ENCODE data around the gene SMG6.

Gene SMG6

DNA sequence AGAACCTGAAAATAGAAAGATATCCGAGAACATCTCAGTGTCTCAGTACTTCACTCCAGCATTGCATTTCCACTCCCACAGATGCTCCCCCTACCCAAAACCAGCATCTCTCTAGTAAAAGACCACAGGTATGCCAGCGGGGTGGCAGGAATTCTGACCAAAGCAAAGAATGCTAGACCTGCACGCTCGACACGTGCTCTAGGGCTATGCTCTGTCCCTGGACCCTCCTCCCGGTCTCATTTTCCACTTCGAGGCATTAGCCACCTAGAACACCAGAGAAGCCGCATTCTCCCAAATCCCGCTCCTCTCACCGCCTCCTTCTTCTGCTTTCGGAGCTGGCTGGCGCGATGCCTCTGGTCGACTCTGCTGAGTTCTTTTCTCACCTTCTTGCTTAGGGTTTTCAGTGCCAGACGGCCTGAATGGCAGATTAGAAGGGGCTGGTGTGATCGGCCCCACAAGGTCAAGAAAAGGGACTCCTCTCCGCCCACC is 32.2 kb upstream of the SMG6 start:
- no peak overlapping the region for H2AFZ ChIP-seq (ENCODE audit: low read depth, low read length)
- no peaks in the 10 kb centered on the region for H4K20me1 ChIP-seq (ENCODE audit: insufficient read depth, low read length)
- no peaks in the 10 kb centered on the region for H3K27me3 ChIP-seq (ENCODE audit: low read depth, low read length)
- H3K9me3 ChIP-seq (ENCODE audit: insufficient read depth, low read length): no peaks in the 10 kb centered on the region
- H3K79me2 ChIP-seq (ENCODE audit: low read length): peaks cover 50% of the 10 kb centered on the region
- peak overlapping the region; percentile 82 for H3K9ac ChIP-seq (ENCODE audit: low read length)
- peaks cover 12% of the 10 kb centered on the region for H3K4me1 ChIP-seq (ENCODE audit: low read length)
- peak overlapping the region; percentile 93 for H3K4me2 ChIP-seq (ENCODE audit: low read length)
- H3K27ac ChIP-seq (ENCODE audit: low read length): peak overlapping the region; percentile 19; the same call in 1 of the 2 replicates
- H3K36me3 ChIP-seq (replicated peaks; ENCODE audit: low read depth, low read length): peaks cover 39% of the 10 kb centered on the region
- peak overlapping the region; percentile 91 for H3K4me3 ChIP-seq (ENCODE audit: low read length)
- TF ChIP-seq EZH2phosphoT487 (IDR thresholded peaks at IDR 0.05; ENCODE audit: low read depth) (no peak), CTCF (IDR thresholded peaks at IDR 0.05; ENCODE audit: low read depth, low read length) (no peak)

DNA sequence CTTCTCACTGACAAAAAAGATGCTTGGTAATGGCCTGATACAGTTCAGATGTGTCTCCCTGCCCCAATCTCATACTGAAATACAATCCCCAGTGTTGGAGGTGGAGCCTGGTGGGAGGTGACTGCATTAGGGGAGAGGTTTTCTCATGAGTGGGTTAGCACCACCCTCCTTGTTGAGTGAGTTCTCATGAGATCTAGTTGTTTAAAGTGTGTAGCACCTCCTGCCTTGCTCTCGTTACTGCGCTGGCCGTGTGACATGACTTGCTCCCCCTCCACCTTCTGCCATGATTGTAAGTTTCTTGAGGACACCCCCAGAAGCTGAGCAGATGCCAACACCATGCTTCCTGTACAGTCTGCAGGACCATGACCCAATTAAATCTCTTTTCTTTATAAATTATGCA is 27.7 kb upstream of the SMG6 start:
- Histone ChIP-seq H4K20me1 (ENCODE audit: insufficient read depth, low read length) (no peaks in the 10 kb centered on the region), H3K4me1 (ENCODE audit: low read length) (peaks cover 8% of the 10 kb centered on the region), H3K9me3 (ENCODE audit: insufficient read depth, low read length) (no peaks in the 10 kb centered on the region), H3K4me2 (ENCODE audit: low read length) (no peak overlapping the region), H3K27me3 (ENCODE audit: low read depth, low read length) (no peaks in the 10 kb centered on the region), H3K79me2 (ENCODE audit: low read length) (peaks cover 57% of the 10 kb centered on the region), H2AFZ (ENCODE audit: low read depth, low read length) (no peak overlapping the region), H3K9ac (ENCODE audit: low read length) (no peak overlapping the region), H3K4me3 (ENCODE audit: low read length) (no peak overlapping the region), H3K27ac (ENCODE audit: low read length) (no peak overlapping the region), H3K36me3 (replicated peaks; ENCODE audit: low read depth, low read length) (peaks cover 56% of the 10 kb centered on the region)
- no peak for TF ChIP-seq CTCF (IDR thresholded peaks at IDR 0.05; ENCODE audit: low read depth, low read length)
- no peak for TF ChIP-seq EZH2phosphoT487 (IDR thresholded peaks at IDR 0.05; ENCODE audit: low read depth)

DNA sequence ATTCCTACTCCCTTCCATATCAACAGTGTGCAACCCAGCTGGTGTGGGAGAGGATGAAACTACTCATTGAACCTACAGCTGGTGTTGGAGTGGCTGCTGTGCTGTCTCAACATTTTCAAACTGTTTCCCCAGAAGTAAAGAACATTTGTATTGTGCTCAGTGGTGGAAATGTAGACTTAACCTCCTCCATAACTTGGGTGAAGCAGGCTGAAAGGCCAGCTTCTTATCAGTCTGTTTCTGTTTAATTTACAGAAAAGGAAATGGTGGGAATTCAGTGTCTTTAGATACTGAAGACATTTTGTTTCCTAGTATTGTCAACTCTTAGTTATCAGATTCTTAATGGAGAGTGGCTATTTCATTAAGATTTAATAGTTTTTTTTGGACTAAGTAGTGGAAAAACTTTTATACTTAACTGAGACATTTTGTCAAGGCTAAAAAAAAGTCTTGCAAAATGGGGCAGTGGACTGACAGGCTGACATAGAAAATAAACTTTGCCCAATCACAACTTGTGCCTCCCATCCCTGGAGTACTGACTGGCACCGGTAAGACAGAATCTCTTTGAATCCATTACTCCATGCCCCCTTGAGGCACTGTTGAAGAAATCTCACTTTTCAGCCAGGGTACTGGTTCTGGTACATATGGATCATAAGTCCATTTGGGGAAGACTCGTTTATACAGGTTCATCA is 20.2 kb upstream of the SMG6 start:
- Histone ChIP-seq H3K9ac (ENCODE audit: low read length) (no peak overlapping the region), H3K4me2 (ENCODE audit: low read length) (no peak overlapping the region), H3K9me3 (ENCODE audit: insufficient read depth, low read length) (no peaks in the 10 kb centered on the region), H3K36me3 (replicated peaks; ENCODE audit: low read depth, low read length) (peaks cover 33% of the 10 kb centered on the region), H3K79me2 (ENCODE audit: low read length) (no peaks in the 10 kb centered on the region), H2AFZ (ENCODE audit: low read depth, low read length) (no peak overlapping the region), H3K27me3 (ENCODE audit: low read depth, low read length) (no peaks in the 10 kb centered on the region), H3K4me1 (ENCODE audit: low read length) (peaks cover 5% of the 10 kb centered on the region; the same call in 1 of the 2 replicates), H3K4me3 (ENCODE audit: low read length) (no peak overlapping the region), H4K20me1 (ENCODE audit: insufficient read depth, low read length) (no peaks in the 10 kb centered on the region), H3K27ac (ENCODE audit: low read length) (no peak overlapping the region)
- TF ChIP-seq EZH2phosphoT487 (IDR thresholded peaks at IDR 0.05; ENCODE audit: low read depth): no peak
- TF ChIP-seq CTCF (IDR thresholded peaks at IDR 0.05; ENCODE audit: low read depth, low read length): no peak

DNA sequence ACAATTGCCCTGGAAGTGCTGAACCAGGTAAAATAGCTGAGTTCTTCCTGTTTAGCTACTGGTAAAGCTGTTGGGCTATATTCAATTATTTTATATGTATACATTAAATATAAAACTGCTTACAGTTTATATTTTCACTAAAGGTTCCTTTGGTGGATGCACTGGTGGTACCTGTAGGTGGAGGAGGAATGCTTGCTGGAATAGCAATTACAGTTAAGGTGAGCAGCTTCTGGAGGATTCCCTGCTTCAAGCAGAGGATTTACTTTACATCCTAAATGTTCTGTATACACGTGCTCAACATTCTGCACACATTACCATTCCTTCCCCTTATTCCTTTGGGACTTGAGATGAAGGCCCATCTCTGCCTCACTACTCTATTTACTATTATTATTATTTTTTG is 17.8 kb upstream of the SMG6 start:
- no peaks in the 10 kb centered on the region for H3K9me3 ChIP-seq (ENCODE audit: insufficient read depth, low read length)
- TF ChIP-seq EZH2phosphoT487 (IDR thresholded peaks at IDR 0.05; ENCODE audit: low read depth) (no peak), CTCF (IDR thresholded peaks at IDR 0.05; ENCODE audit: low read depth, low read length) (no peak)

More for the DNA sequence above, 17.8 kb upstream of the SMG6 start:
- no peak overlapping the region for H3K4me2 ChIP-seq (ENCODE audit: low read length)
- H3K36me3 ChIP-seq (replicated peaks; ENCODE audit: low read depth, low read length): peaks cover 32% of the 10 kb centered on the region
- H3K27ac ChIP-seq (ENCODE audit: low read length): no peak overlapping the region
- H3K4me3 ChIP-seq (ENCODE audit: low read length): no peak overlapping the region
- H3K9ac ChIP-seq (ENCODE audit: low read length): no peak overlapping the region
- no peaks in the 10 kb centered on the region for H4K20me1 ChIP-seq (ENCODE audit: insufficient read depth, low read length)
- H2AFZ ChIP-seq (ENCODE audit: low read depth, low read length): no peak overlapping the region
- peaks cover 5% of the 10 kb centered on the region; the same call in 1 of the 2 replicates for H3K4me1 ChIP-seq (ENCODE audit: low read length)
- no peaks in the 10 kb centered on the region for H3K27me3 ChIP-seq (ENCODE audit: low read depth, low read length)
- H3K79me2 ChIP-seq (ENCODE audit: low read length): no peaks in the 10 kb centered on the region
